HCT116 (cell line): ENCODE measurements around the gene ADD3. TPM values are rescaled to one million over a fixed set of nuclear protein-coding genes. Genes with fewer than 3 reads are reported as not detected.

Source experiments
- ATAC-seq: fragments of 200-7000 bp; cut with Tn5 transposase; 2 replicates; pipeline ENCODE4 v1.9.1; 2020; ENCODE audit warnings: mild to moderate bottlenecking, moderate library complexity
- BruUV-seq: library from RNA; stranded (reverse); fragments of 400-500 nt; replicated peaks from 2 replicates; lab custom pipeline; 2021; lab: Mats Ljungman, UMichigan
- CTCF ChIA-PET: fragments of 300-600 bp; sonication (Branson Sonifier 250); formaldehyde crosslinking; loops from one replicate; lab custom pipeline; 2021; ENCODE audit warnings: antibody characterized with exemption; lab: Charles Lee
- POLR2A ChIA-PET: fragments of 300-600, 350-600 bp; sonication (Branson Sonifier 250); formaldehyde crosslinking; loops from one replicate; lab custom pipeline; 2021; ENCODE audit warnings: antibody characterized with exemption; lab: Charles Lee
- RAD21 ChIA-PET, 2 experiments: fragments of 300-600 bp; sonication (Branson Sonifier 250); formaldehyde crosslinking; loops; one replicate each; lab custom pipeline; 2023; ENCODE audit warnings: low total read pairs in 2 of 2; ENCODE audit not compliant: uncharacterized antibody in 2 of 2, unreplicated experiment in 2 of 2, low non-redundant PET in 1 of 2; lab: Charles Lee
- DNase-seq: peaks from one replicate; pipeline ENCODE4 v3.0.0-alpha.2; 2010; ENCODE audit warnings: low read depth, low spot score
- H2AFZ ChIP-seq: fragments of 200-600 bp; shearing (Covaris generic), sonication (generic); 2 replicates; pipeline ENCODE4 v1.6.1; 2017; ENCODE audit warnings: low read depth, mixed run types, mixed read lengths, antibody characterized with exemption, low read length; ENCODE audit not compliant: poor library complexity, severe bottlenecking
- H3K27ac ChIP-seq: 2 replicates; pipeline ENCODE4 v1.5.1; 2012; ENCODE audit warnings: low read depth, low read length
- H3K27me3 ChIP-seq: fragments of 200-600 bp; sonication (generic); 2 replicates; pipeline ENCODE4 v1.6.1; 2016; ENCODE audit warnings: mixed run types, low read length, mixed read lengths; ENCODE audit not compliant: insufficient read depth
- H3K36me3 ChIP-seq, 2 experiments: fragments of 200-500 bp in 1 of 2; fragments of 200-600 bp in 1 of 2; sonication (Bioruptor generic) in 1 of 2; sonication (generic) in 1 of 2; 2 replicates each; pipeline versions ENCODE4 v1.5.1 to v1.6.1; 2014 to 2016; ENCODE audit warnings: low read length in 2 of 2, inconsistent platforms in 1 of 2, mixed read lengths in 1 of 2, mixed run types in 1 of 2; ENCODE audit not compliant: insufficient read depth in 2 of 2, control insufficient read depth in 1 of 2
- H3K4me1 ChIP-seq, 2 experiments: fragments of 200-600 bp in 1 of 2; sonication (generic) in 1 of 2; 2 replicates each; pipeline versions ENCODE4 v1.5.1 to v1.6.1; 2012 to 2017; ENCODE audit warnings: low read length in 2 of 2, inconsistent platforms in 1 of 2, mild to moderate bottlenecking in 1 of 2, mixed read lengths in 1 of 2, mixed run types in 1 of 2, moderate library complexity in 1 of 2; ENCODE audit not compliant: insufficient read depth in 2 of 2, control insufficient read depth in 1 of 2
- H3K4me2 ChIP-seq: fragments of 200-600 bp; sonication (generic); 2 replicates; pipeline ENCODE4 v1.6.1; 2017; ENCODE audit warnings: mixed run types, low read length, mixed read lengths
- H3K4me3 ChIP-seq, 2 experiments: fragments of 200-600 bp in 1 of 2; sonication (generic) in 1 of 2; replicated peaks in 1 of 2; 2 replicates each; pipeline ENCODE4 v1.5.1; 2011 to 2016; ENCODE audit warnings: low read length in 2 of 2, control low read depth in 1 of 2, low read depth in 1 of 2, mild to moderate bottlenecking in 1 of 2, mixed read lengths in 1 of 2, mixed run types in 1 of 2
- H3K79me2 ChIP-seq: fragments of 200-600 bp; sonication (generic); 2 replicates; pipeline ENCODE4 v1.6.1; 2017; ENCODE audit warnings: mild to moderate bottlenecking, mixed run types, low read length, moderate library complexity, mixed read lengths; ENCODE audit not compliant: insufficient read depth
- H3K9ac ChIP-seq: fragments of 200-600 bp; sonication (generic); 2 replicates; pipeline ENCODE4 v1.6.1; 2016; ENCODE audit warnings: low read length, mixed read lengths
- H3K9me2 ChIP-seq: fragments of 200-600 bp; sonication (generic), shearing (Covaris generic); 2 replicates; pipeline ENCODE4 v1.6.1; 2017; ENCODE audit warnings: mixed run types, mild to moderate bottlenecking, moderate library complexity; ENCODE audit not compliant: insufficient read depth
- H3K9me3 ChIP-seq, 2 experiments: fragments of 200-500 bp in 1 of 2; fragments of 200-600 bp in 1 of 2; sonication (Bioruptor generic) in 1 of 2; sonication (generic) in 1 of 2; 2 replicates each; pipeline ENCODE4 v1.6.1; 2014 to 2017; ENCODE audit warnings: low read length in 2 of 2, mixed read lengths in 2 of 2, inconsistent platforms in 1 of 2, low read depth in 1 of 2, mild to moderate bottlenecking in 1 of 2, mixed run types in 1 of 2, moderate library complexity in 1 of 2; ENCODE audit not compliant: control insufficient read depth in 1 of 2, insufficient read depth in 1 of 2
- H4K20me1 ChIP-seq: fragments of 200-600 bp; sonication (generic), shearing (Covaris generic); 2 replicates; pipeline ENCODE4 v1.6.1; 2017; ENCODE audit warnings: mixed run types, mild to moderate bottlenecking, moderate library complexity; ENCODE audit not compliant: insufficient read depth
- CBX3 ChIP-seq: IDR thresholded peaks from 2 replicates; pipeline ENCODE4 v1.6.1; 2012; ENCODE audit warnings: low read depth
- EZH2 ChIP-seq: fragments of 200-600 bp; sonication (generic); IDR thresholded peaks from 2 replicates; pipeline ENCODE4 v1.6.1; 2017; ENCODE audit warnings: antibody characterized with exemption, mixed run types
- FOSL1 ChIP-seq: IDR thresholded peaks from 2 replicates; pipeline ENCODE4 v1.6.1; 2012; ENCODE audit warnings: low read depth
- MAX ChIP-seq: IDR thresholded peaks from 2 replicates; pipeline ENCODE4 v1.6.1; 2012
- POLR2A ChIP-seq: IDR thresholded peaks from 2 replicates; pipeline ENCODE4 v1.7.0; 2011; ENCODE audit warnings: borderline replicate concordance; ENCODE audit not compliant: insufficient read depth, insufficient read length; ENCODE audit errors: extremely low read depth
- POLR2AphosphoS5 ChIP-seq: IDR thresholded peaks from 2 replicates; pipeline ENCODE4 v1.6.1; 2011; ENCODE audit warnings: mild to moderate bottlenecking, low read depth, low read length, moderate library complexity
- SIN3A ChIP-seq: IDR thresholded peaks from 2 replicates; pipeline ENCODE4 v1.6.1; 2012; ENCODE audit warnings: low read depth
- TCF7L2 ChIP-seq: IDR thresholded peaks from 2 replicates; pipeline ENCODE4 v1.7.0; 2011; ENCODE audit warnings: borderline replicate concordance, inconsistent platforms; ENCODE audit not compliant: insufficient read depth, insufficient read length; ENCODE audit errors: extremely low read depth
- ZFX ChIP-seq: fragments of 450-650 bp; IDR thresholded peaks from 2 replicates; pipeline ENCODE4 v1.6.1; 2017
- ZNF274 ChIP-seq: fragments of 200-500 bp; sonication (Bioruptor generic); IDR thresholded peaks from 2 replicates; pipeline ENCODE4 v1.6.1; 2014; ENCODE audit warnings: mild to moderate bottlenecking, low read depth, low read length, inconsistent platforms
- intact Hi-C: fragments of 100-400 bp; cut with micrococcal nuclease; formaldehyde crosslinking; loops from 2 replicates; pipeline ENCODE4 v1.10.0; 2022
- total RNA-seq: library from RNA; stranded (reverse); gene quantifications from one replicate; pipeline ENCODE4 v1.2.1, GENCODE V29; 2021; ENCODE audit not compliant: unreplicated experiment
- TF ChIP-seq, protein P1 (sequence below): IDR thresholded peaks from 2 replicates; pipeline ENCODE4 v1.6.1; 2012; ENCODE audit warnings: low read depth

Gene ADD3
- total RNA-seq, 1 experiment from 2014 or later: 41.1 TPM

GRCh38 chr10:110036640-110037039 lies 28.9 kb downstream of the ADD3 start:
- Histone ChIP-seq H4K20me1 (no peaks in the 10 kb centered on the region), H3K4me2 (no peak overlapping the region), H3K27ac (no peak overlapping the region), H2AFZ (no peak overlapping the region), H3K9me2 (no peaks in the 10 kb centered on the region), H3K36me3 (no peaks in the 10 kb centered on the region), H3K4me3 (no peak overlapping the region), H3K9ac (no peak overlapping the region), H3K4me1 (no peaks in the 10 kb centered on the region), H3K27me3 (no peaks in the 10 kb centered on the region), H3K79me2 (no peaks in the 10 kb centered on the region), H3K9me3 (no peaks in the 10 kb centered on the region)
- POLR2A ChIA-PET: no interaction called here
- CTCF ChIA-PET: no interaction called here
- RAD21 ChIA-PET: no interaction called here
- intact Hi-C loops: no loop called here
- no peak for DNase-seq
- TF ChIP-seq SIN3A: no peak
- TF ChIP-seq POLR2A: no peak
- no peak for TF ChIP-seq FOSL1
- TF ChIP-seq, protein P1, sequence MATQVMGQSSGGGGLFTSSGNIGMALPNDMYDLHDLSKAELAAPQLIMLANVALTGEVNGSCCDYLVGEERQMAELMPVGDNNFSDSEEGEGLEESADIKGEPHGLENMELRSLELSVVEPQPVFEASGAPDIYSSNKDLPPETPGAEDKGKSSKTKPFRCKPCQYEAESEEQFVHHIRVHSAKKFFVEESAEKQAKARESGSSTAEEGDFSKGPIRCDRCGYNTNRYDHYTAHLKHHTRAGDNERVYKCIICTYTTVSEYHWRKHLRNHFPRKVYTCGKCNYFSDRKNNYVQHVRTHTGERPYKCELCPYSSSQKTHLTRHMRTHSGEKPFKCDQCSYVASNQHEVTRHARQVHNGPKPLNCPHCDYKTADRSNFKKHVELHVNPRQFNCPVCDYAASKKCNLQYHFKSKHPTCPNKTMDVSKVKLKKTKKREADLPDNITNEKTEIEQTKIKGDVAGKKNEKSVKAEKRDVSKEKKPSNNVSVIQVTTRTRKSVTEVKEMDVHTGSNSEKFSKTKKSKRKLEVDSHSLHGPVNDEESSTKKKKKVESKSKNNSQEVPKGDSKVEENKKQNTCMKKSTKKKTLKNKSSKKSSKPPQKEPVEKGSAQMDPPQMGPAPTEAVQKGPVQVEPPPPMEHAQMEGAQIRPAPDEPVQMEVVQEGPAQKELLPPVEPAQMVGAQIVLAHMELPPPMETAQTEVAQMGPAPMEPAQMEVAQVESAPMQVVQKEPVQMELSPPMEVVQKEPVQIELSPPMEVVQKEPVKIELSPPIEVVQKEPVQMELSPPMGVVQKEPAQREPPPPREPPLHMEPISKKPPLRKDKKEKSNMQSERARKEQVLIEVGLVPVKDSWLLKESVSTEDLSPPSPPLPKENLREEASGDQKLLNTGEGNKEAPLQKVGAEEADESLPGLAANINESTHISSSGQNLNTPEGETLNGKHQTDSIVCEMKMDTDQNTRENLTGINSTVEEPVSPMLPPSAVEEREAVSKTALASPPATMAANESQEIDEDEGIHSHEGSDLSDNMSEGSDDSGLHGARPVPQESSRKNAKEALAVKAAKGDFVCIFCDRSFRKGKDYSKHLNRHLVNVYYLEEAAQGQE: no peak
- TF ChIP-seq ZFX: no peak
- TF ChIP-seq TCF7L2: no peak
- no peak for TF ChIP-seq EZH2
- TF ChIP-seq CBX3: no peak
- no TSS peak for BruUV-seq
- no peak for ATAC-seq

DNA sequence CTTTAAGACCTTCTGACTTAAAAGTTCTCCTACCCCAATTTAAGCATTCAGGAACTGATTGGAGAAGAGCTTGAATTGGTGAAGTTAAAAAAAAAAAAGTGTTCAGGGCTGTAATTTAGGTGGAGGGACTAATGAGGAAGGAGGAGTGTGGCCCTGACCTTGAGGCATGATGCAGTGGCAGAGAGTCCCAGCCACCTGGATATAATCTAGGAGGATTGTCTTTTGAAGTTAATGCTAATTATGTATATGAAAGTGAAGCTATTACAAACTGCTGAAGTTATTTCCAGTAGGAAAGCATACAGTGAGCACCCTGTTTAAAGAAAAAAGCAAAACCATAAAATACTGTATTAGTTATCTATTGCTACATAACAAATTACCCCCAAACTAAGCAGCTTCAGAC lies 31.5 kb downstream of the ADD3 start:
- Histone ChIP-seq H3K9me3 (no peaks in the 10 kb centered on the region), H3K27ac (no peak overlapping the region), H3K27me3 (no peaks in the 10 kb centered on the region), H3K4me2 (no peak overlapping the region), H4K20me1 (no peaks in the 10 kb centered on the region), H3K9me2 (no peaks in the 10 kb centered on the region), H2AFZ (no peak overlapping the region), H3K4me3 (no peak overlapping the region), H3K36me3 (no peaks in the 10 kb centered on the region), H3K9ac (no peak overlapping the region), H3K79me2 (no peaks in the 10 kb centered on the region), H3K4me1 (no peaks in the 10 kb centered on the region)
- no peak for DNase-seq
- BruUV-seq: no TSS peak
- intact Hi-C loops: no loop called here
- no peak for TF ChIP-seq MAX
- TF ChIP-seq, protein P1: no peak
- TF ChIP-seq POLR2A: no peak
- TF ChIP-seq ZNF274: no peak
- TF ChIP-seq POLR2AphosphoS5: no peak
- ChIA-PET POLR2A (no interaction called here), CTCF (no interaction called here), RAD21 (no interaction called here)
- no peak for ATAC-seq
